ENCODE measurements around the gene CFAP90.

DNA sequence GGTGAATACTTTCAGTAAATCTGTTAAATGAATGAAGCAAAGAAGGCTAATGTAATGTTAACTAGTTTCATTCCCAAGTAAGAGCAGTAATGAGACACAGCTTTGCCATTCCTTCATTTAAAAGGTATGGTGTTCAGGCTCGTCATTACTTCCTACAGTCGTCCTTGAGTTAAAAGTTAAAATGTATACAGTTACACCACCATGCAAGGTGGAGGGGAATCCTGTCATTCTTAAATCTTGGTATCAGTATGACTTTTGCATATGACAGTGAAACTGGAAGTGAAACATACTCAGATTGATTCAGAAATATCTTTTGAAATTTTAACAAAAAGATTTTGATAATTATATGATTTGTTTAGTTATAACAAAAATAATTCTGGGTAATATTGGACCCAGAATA is 43.9 kb upstream of the CFAP90 start:
- TF ChIP-seq, protein P1, sequence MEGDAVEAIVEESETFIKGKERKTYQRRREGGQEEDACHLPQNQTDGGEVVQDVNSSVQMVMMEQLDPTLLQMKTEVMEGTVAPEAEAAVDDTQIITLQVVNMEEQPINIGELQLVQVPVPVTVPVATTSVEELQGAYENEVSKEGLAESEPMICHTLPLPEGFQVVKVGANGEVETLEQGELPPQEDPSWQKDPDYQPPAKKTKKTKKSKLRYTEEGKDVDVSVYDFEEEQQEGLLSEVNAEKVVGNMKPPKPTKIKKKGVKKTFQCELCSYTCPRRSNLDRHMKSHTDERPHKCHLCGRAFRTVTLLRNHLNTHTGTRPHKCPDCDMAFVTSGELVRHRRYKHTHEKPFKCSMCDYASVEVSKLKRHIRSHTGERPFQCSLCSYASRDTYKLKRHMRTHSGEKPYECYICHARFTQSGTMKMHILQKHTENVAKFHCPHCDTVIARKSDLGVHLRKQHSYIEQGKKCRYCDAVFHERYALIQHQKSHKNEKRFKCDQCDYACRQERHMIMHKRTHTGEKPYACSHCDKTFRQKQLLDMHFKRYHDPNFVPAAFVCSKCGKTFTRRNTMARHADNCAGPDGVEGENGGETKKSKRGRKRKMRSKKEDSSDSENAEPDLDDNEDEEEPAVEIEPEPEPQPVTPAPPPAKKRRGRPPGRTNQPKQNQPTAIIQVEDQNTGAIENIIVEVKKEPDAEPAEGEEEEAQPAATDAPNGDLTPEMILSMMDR (IDR thresholded peaks at IDR 0.05), result no peak
- TF ChIP-seq POLR2AphosphoS5 (IDR thresholded peaks at IDR 0.05), result no peak

Data from stomach (tissue), 4 donors.